ENCODE results near the gene NEURL1. TPM values are rescaled to one million over a fixed set of nuclear protein-coding genes. Genes with fewer than 3 reads are reported as not detected.

Gene NEURL1
- total RNA-seq, 1 experiment from 2014 or later: 1.7 TPM

DNA sequence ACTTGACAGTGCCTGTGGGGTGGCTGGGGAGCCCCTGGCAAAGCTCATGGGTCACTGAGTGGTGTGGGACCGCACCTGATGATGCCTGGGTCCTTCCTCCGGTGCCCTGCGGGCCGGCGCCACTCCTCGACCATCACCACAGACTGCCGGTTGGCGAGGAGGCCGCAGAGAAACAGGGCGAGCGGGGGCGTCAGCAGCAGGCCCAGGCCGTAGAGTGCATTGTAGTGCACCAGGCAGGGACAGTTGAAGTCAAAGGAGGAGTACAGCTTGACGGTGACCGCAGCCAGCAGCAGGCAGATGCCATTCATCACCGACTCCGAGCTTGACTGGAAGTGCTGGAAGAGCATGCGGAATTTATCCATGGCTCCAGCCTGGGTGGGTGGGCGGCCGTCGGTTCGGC is 14.8 kb upstream of the NEURL1 start:
- ChIA-PET CTCF (no interaction called here), POLR2A (ENCODE audit: unreplicated experiment) (no interaction called here)
- Histone ChIP-seq H3K79me2 (ENCODE audit: low read length) (no peaks in the 10 kb centered on the region), H3K9me3 (ENCODE audit: low read length) (no peaks in the 10 kb centered on the region), H3K4me2 (ENCODE audit: low read length) (peak overlapping the region; percentile 41; the same call in 1 of the 2 replicates), H2AFZ (ENCODE audit: low read length) (no peak overlapping the region; the same call in 1 of the 2 replicates), H3K4me3 (ENCODE audit: low read length) (no peak overlapping the region), H3K27ac (ENCODE audit: low read length) (peak overlapping the region; percentile 45), H3K9me2 (replicated peaks; ENCODE audit: low read length) (no peaks in the 10 kb centered on the region), H3K36me3 (ENCODE audit: low read depth, low read length) (no peaks in the 10 kb centered on the region; the same call in 1 of the 2 replicates), H4K20me1 (ENCODE audit: low read length) (no peaks in the 10 kb centered on the region), H3K9ac (ENCODE audit: low read length) (no peak overlapping the region; the same call in 1 of the 2 replicates), H3K27me3 (ENCODE audit: low read length) (no peaks in the 10 kb centered on the region), H3F3A (ENCODE audit: low read length, unreplicated experiment) (no peaks in the 10 kb centered on the region), H3K4me1 (ENCODE audit: insufficient read depth, low read length) (peaks cover 23% of the 10 kb centered on the region)
- intact Hi-C loops (cut with micrococcal nuclease): no loop called here
- ATAC-seq (no peak), DNase-seq (no peak)
- TF ChIP-seq EZH2 (IDR thresholded peaks at IDR 0.05; ENCODE audit: low read length, unreplicated experiment) (no peak), EZH2phosphoT487 (IDR thresholded peaks at IDR 0.05; ENCODE audit: borderline replicate concordance, low read length) (no peak)
- TF ChIP-seq, protein P1, sequence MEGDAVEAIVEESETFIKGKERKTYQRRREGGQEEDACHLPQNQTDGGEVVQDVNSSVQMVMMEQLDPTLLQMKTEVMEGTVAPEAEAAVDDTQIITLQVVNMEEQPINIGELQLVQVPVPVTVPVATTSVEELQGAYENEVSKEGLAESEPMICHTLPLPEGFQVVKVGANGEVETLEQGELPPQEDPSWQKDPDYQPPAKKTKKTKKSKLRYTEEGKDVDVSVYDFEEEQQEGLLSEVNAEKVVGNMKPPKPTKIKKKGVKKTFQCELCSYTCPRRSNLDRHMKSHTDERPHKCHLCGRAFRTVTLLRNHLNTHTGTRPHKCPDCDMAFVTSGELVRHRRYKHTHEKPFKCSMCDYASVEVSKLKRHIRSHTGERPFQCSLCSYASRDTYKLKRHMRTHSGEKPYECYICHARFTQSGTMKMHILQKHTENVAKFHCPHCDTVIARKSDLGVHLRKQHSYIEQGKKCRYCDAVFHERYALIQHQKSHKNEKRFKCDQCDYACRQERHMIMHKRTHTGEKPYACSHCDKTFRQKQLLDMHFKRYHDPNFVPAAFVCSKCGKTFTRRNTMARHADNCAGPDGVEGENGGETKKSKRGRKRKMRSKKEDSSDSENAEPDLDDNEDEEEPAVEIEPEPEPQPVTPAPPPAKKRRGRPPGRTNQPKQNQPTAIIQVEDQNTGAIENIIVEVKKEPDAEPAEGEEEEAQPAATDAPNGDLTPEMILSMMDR (conservative IDR thresholded peaks at IDR 0.05; ENCODE audit: low read depth, low read length): no peak
- no TSS peak for BruUV-seq (replicated peaks)

DNA sequence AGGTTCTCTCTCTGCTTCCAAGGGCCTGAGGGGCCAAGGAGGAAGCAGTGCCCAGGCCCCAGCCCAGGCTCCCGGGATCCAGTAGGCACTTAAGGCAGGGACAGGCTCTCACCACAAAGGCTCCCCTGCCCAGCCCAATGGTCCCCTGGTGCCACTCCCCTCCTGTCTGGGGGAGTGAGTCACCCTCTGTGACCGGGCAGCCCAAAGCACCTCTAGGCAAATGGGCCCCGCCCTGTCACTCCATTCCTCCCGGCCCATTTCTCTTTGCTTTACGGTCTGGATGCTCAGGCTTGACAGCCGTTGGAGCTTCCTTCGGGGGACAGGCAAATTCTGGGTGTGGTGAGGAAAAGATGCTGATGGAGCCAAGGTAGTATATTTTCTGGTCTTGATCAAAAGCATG is 14.4 kb upstream of the NEURL1 start, which contains the start of gene CALHM3:
Gene CALHM3, minus strand, starts transcription at position 106 of the 400 bp plus-strand sequence. CDS start 208 bp downstream, outside the sequence.
- Histone ChIP-seq H3K4me3 (ENCODE audit: low read length) (no peak within 1 kb of the TSS), H3K9me3 (ENCODE audit: low read length) (no peaks in the 10 kb centered on the region), H3K27me3 (ENCODE audit: low read length) (no peaks in the 10 kb centered on the region), H3K4me1 (ENCODE audit: insufficient read depth, low read length) (peaks cover 23% of the 10 kb centered on the region), H3K4me2 (ENCODE audit: low read length) (peak within 1 kb of the TSS; percentile 61), H3K9me2 (replicated peaks; ENCODE audit: low read length) (no peaks in the 10 kb centered on the region), H3K79me2 (ENCODE audit: low read length) (no peaks in the 10 kb centered on the region), H2AFZ (ENCODE audit: low read length) (peak within 1 kb of the TSS; percentile 86), H3F3A (ENCODE audit: low read length, unreplicated experiment) (no peaks in the 10 kb centered on the region), H4K20me1 (ENCODE audit: low read length) (no peaks in the 10 kb centered on the region), H3K27ac (ENCODE audit: low read length) (peak within 1 kb of the TSS; percentile 45), H3K36me3 (ENCODE audit: low read depth, low read length) (no peaks in the 10 kb centered on the region; the same call in 1 of the 2 replicates), H3K9ac (ENCODE audit: low read length) (no peak within 1 kb of the TSS; the same call in 1 of the 2 replicates)
- POLR2A ChIA-PET (ENCODE audit: unreplicated experiment): no interaction called here
- peak; percentile 76 for DNase-seq
- no TSS peak for BruUV-seq (replicated peaks)
- TF ChIP-seq, protein P1 (conservative IDR thresholded peaks at IDR 0.05; ENCODE audit: low read depth, low read length): no peak
- no peak for TF ChIP-seq EZH2 (IDR thresholded peaks at IDR 0.05; ENCODE audit: low read length, unreplicated experiment)
- TF ChIP-seq EZH2phosphoT487 (IDR thresholded peaks at IDR 0.05; ENCODE audit: borderline replicate concordance, low read length): no peak
- CTCF ChIA-PET: no interaction called here
- intact Hi-C loops (cut with micrococcal nuclease): no loop called here
- ATAC-seq: peak; percentile 94

DNA sequence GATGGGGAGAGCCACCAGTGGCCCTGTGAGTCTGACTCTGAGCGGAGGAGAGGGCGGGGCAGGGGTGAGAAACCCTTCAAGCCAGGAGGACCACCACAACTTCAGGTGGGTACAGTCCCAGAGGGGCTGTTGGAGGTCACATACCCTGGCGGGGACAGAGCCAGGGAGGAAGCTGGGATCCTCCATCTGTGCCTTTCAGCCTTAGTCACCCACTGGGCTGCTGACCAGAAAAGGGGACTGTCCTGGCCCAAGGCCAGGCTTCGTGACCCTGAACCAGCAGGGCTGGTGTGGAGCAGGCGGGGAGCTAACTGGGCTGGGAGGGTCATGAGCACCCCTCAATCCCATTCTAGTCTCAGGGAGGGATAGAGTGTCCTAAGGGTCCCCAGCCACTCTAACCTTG is 13.0 kb upstream of the NEURL1 start:
- H2AFZ ChIP-seq (ENCODE audit: low read length): no peak overlapping the region
- H4K20me1 ChIP-seq (ENCODE audit: low read length): no peaks in the 10 kb centered on the region
- ChIA-PET CTCF (interaction anchor here (0.9 kb wide), 1 partner anchor 206 kb away, joined by 4 read pairs; no protein-coding TSS in a partner anchor), POLR2A (ENCODE audit: unreplicated experiment) (no interaction called here)
- BruUV-seq (replicated peaks): no TSS peak
- TF ChIP-seq EZH2 (IDR thresholded peaks at IDR 0.05; ENCODE audit: low read length, unreplicated experiment): no peak
- no peak for TF ChIP-seq EZH2phosphoT487 (IDR thresholded peaks at IDR 0.05; ENCODE audit: borderline replicate concordance, low read length)
- TF ChIP-seq, protein P1 (conservative IDR thresholded peaks at IDR 0.05; ENCODE audit: low read depth, low read length): no peak
- H3K36me3 ChIP-seq (ENCODE audit: low read depth, low read length): no peaks in the 10 kb centered on the region; the same call in 1 of the 2 replicates
- H3F3A ChIP-seq (ENCODE audit: low read length, unreplicated experiment): no peaks in the 10 kb centered on the region
- H3K27ac ChIP-seq (ENCODE audit: low read length): no peak overlapping the region
- no peaks in the 10 kb centered on the region for H3K9me3 ChIP-seq (ENCODE audit: low read length)
- H3K4me3 ChIP-seq (ENCODE audit: low read length): no peak overlapping the region
- DNase-seq: peak; percentile 49
- no peaks in the 10 kb centered on the region for H3K79me2 ChIP-seq (ENCODE audit: low read length)
- ATAC-seq: peak; percentile 10
- H3K27me3 ChIP-seq (ENCODE audit: low read length): no peaks in the 10 kb centered on the region
- no peak overlapping the region for H3K9ac ChIP-seq (ENCODE audit: low read length)
- H3K9me2 ChIP-seq (replicated peaks; ENCODE audit: low read length): no peaks in the 10 kb centered on the region
- H3K4me2 ChIP-seq (ENCODE audit: low read length): no peak overlapping the region
- H3K4me1 ChIP-seq (ENCODE audit: insufficient read depth, low read length): peaks cover 23% of the 10 kb centered on the region
- intact Hi-C loops (cut with micrococcal nuclease): loop anchor here (5.0 kb wide), 1 partner anchor 48 kb away; no protein-coding TSS in a partner anchor

All from PC-3 (cell line).